Keratinocyte (primary cell): ENCODE data around the gene NRG3.

Source experiments
- EZH2 ChIP-seq: IDR thresholded peaks from one replicate; pipeline ENCODE4 v1.6.1; 2012; ENCODE audit warnings: inconsistent platforms, mild to moderate bottlenecking, low read length, moderate library complexity
- TF ChIP-seq, protein P1 (sequence below), 3 experiments: IDR thresholded peaks in 1 of 3; conservative IDR thresholded peaks in 1 of 3; optimal IDR thresholded peaks in 1 of 3; 2 replicates in 2 of 3; 3 replicates in 1 of 3; pipeline versions ENCODE3 to v1.5.1; 2011; ENCODE audit warnings: low read length in 3 of 3, mild to moderate bottlenecking in 3 of 3, moderate library complexity in 2 of 3, control low read depth in 1 of 3, inconsistent platforms in 1 of 3; ENCODE audit not compliant: insufficient read depth in 2 of 3; ENCODE audit errors: extremely low read depth in 1 of 3

DNA sequence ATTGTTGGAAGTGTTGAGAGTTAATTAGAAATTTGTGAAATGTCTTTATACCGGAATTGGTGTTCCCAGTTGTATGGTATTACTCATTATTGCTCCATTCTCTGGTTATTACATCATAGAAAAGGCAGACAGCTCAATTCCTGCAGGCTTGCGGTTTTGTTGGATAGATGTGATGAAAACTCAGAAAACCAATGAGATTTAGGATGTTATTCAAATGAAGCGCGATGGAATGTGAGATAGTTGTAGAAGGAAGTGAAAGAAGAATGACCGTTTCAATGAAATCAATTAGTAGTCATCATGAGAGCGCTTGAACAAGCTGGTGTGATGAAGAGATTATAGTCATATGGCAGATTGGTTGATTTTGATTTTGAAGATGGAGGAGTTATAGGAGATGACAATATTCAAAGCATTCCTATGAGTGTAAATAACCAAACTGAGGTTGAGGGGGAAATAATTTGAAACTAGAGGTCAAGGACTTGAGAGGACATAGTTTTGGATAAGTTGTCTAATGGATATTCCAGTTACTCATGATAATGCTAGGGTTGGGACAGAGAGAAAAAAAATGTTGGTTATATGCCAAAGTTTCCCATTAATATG, 991.5 kb downstream of the NRG3 start:
- no peak for TF ChIP-seq EZH2
- TF ChIP-seq, protein P1, sequence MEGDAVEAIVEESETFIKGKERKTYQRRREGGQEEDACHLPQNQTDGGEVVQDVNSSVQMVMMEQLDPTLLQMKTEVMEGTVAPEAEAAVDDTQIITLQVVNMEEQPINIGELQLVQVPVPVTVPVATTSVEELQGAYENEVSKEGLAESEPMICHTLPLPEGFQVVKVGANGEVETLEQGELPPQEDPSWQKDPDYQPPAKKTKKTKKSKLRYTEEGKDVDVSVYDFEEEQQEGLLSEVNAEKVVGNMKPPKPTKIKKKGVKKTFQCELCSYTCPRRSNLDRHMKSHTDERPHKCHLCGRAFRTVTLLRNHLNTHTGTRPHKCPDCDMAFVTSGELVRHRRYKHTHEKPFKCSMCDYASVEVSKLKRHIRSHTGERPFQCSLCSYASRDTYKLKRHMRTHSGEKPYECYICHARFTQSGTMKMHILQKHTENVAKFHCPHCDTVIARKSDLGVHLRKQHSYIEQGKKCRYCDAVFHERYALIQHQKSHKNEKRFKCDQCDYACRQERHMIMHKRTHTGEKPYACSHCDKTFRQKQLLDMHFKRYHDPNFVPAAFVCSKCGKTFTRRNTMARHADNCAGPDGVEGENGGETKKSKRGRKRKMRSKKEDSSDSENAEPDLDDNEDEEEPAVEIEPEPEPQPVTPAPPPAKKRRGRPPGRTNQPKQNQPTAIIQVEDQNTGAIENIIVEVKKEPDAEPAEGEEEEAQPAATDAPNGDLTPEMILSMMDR (optimal IDR thresholded peaks at IDR 0.05 in 1 of 3, IDR thresholded peaks at IDR 0.05 in 1 of 3, conservative IDR thresholded peaks at IDR 0.05 in 1 of 3; ENCODE audit: extremely low read depth in 1 of 3, insufficient read depth in 2 of 3, low read length in 3 of 3), result no peak
